Transverse colon (tissue), 3 donors: ENCODE results near the gene SDHAF4.

Experiments
- CTCF ChIP-seq, 5 experiments: fragments of 200-600 bp in 3 of 5; fragments of 450-650 bp in 2 of 5; sonication (generic) in 3 of 5; IDR thresholded peaks; 1 replicate in 2 of 5; 2 replicates in 3 of 5; pipeline ENCODE4 v1.5.1; 2016 to 2017; ENCODE audit warnings: antibody characterized with exemption in 5 of 5, inconsistent platforms in 3 of 5, mild to moderate bottlenecking in 2 of 5, moderate library complexity in 1 of 5
- POLR2A ChIP-seq: fragments of 450-650 bp; IDR thresholded peaks from one replicate; pipeline ENCODE4 v1.6.1; 2016; ENCODE audit warnings: antibody characterized with exemption, mild to moderate bottlenecking, moderate library complexity

GRCh38 chr6:70593118-70593486 is 26.4 kb downstream of the SDHAF4 start:
- TF ChIP-seq POLR2A: no peak
- no peak for TF ChIP-seq CTCF (IDR thresholded peaks at IDR 0.05)
